SK-N-SH treated with all-trans-retinoic acid at 6 μM for 48 hours (cell line): ENCODE measurements around the gene RLN3.

Experiments
- ATAC-seq: fragments of 200-7000 bp; cut with Tn5 transposase; 3 replicates; pipeline ENCODE4 v1.9.1; 2020; ENCODE audit warnings: mild to moderate bottlenecking, moderate library complexity
- ARNTL ChIP-seq: fragments of 450-650 bp; formaldehyde crosslinking; IDR thresholded peaks from 2 replicates; pipeline ENCODE4 v1.5.0; 2020; ENCODE audit warnings: low read depth, mild to moderate bottlenecking, moderate library complexity, borderline replicate concordance
- BACH2 ChIP-seq: fragments of 250-450 bp; sonication (Bioruptor Pico); IDR thresholded peaks from 2 replicates; pipeline ENCODE4 v1.9.0; 2021; ENCODE audit warnings: mild to moderate bottlenecking, borderline replicate concordance
- CREB5 ChIP-seq: fragments of 250-450 bp; sonication (Bioruptor Pico); IDR thresholded peaks from 2 replicates; pipeline ENCODE4 v1.5.1; 2020; ENCODE audit warnings: low read depth, mild to moderate bottlenecking, moderate library complexity
- CSDC2 ChIP-seq: fragments of 250-450 bp; sonication (Bioruptor Pico); IDR thresholded peaks from 2 replicates; pipeline ENCODE4 v1.5.0; 2020; ENCODE audit warnings: mild to moderate bottlenecking, moderate library complexity
- CSRNP3 ChIP-seq: fragments of 250-450 bp; sonication (Bioruptor Pico); IDR thresholded peaks from 2 replicates; pipeline ENCODE4 v1.5.1; 2021; ENCODE audit warnings: mild to moderate bottlenecking, moderate library complexity
- ESRRG ChIP-seq: fragments of 250-450 bp; sonication (Bioruptor Pico); IDR thresholded peaks from 2 replicates; pipeline ENCODE4 v1.6.1; 2021; ENCODE audit warnings: mild to moderate bottlenecking
- ISL1 ChIP-seq: fragments of 250-450 bp; sonication (Bioruptor Pico); IDR thresholded peaks from 2 replicates; pipeline ENCODE4 v2.1.2; 2022; ENCODE audit warnings: mild to moderate bottlenecking, moderate library complexity
- OSR1 ChIP-seq: fragments of 250-450 bp; sonication (Bioruptor Pico); IDR thresholded peaks from 2 replicates; pipeline ENCODE4 v1.8.0; 2022; ENCODE audit warnings: moderate library complexity, mild to moderate bottlenecking, inconsistent platforms
- PATZ1 ChIP-seq: fragments of 250-450 bp; sonication (Bioruptor Pico); IDR thresholded peaks from 2 replicates; pipeline ENCODE4 v1.8.0; 2020; ENCODE audit warnings: mild to moderate bottlenecking, moderate library complexity, borderline replicate concordance
- POU6F1 ChIP-seq: fragments of 250-450 bp; sonication (Bioruptor Pico); IDR thresholded peaks from 2 replicates; pipeline ENCODE4 v1.8.0; 2021; ENCODE audit warnings: low read depth, mild to moderate bottlenecking, moderate library complexity, borderline replicate concordance
- RARB ChIP-seq: fragments of 250-450 bp; sonication (Bioruptor Pico); IDR thresholded peaks from 2 replicates; pipeline ENCODE4 v1.8.0; 2021; ENCODE audit warnings: mild to moderate bottlenecking, moderate library complexity
- SNAI2 ChIP-seq: fragments of 250-450 bp; sonication (Bioruptor Pico); IDR thresholded peaks from 2 replicates; pipeline ENCODE4 v1.5.0; 2020; ENCODE audit warnings: mild to moderate bottlenecking, moderate library complexity
- TOX ChIP-seq: fragments of 250-450 bp; sonication (Bioruptor Pico); IDR thresholded peaks from 2 replicates; pipeline ENCODE4 v1.8.0; 2021; ENCODE audit warnings: mild to moderate bottlenecking, moderate library complexity, borderline replicate concordance
- TSHZ2 ChIP-seq: fragments of 250-450 bp; sonication (Bioruptor Pico); IDR thresholded peaks from 2 replicates; pipeline ENCODE4 v1.5.0; 2020; ENCODE audit warnings: mild to moderate bottlenecking, moderate library complexity
- ZC3H10 ChIP-seq: fragments of 250-450 bp; sonication (Bioruptor Pico); IDR thresholded peaks from 2 replicates; pipeline ENCODE4 v1.5.1; 2021; ENCODE audit warnings: mild to moderate bottlenecking, moderate library complexity
- ZFP3 ChIP-seq: fragments of 250-450 bp; sonication (Bioruptor Pico); IDR thresholded peaks from 2 replicates; pipeline ENCODE4 v1.5.0; 2020; ENCODE audit warnings: mild to moderate bottlenecking, moderate library complexity
- ZNF565 ChIP-seq: fragments of 450-650 bp; formaldehyde crosslinking; conservative IDR thresholded peaks from 2 replicates; pipeline ENCODE4 v1.5.0; 2020; ENCODE audit warnings: low read depth, mild to moderate bottlenecking, moderate library complexity
- ZNF70 ChIP-seq: fragments of 450-650 bp; formaldehyde crosslinking; IDR thresholded peaks from 2 replicates; pipeline ENCODE4 v1.5.0; 2020; ENCODE audit warnings: mild to moderate bottlenecking, moderate library complexity
- ZNF8 ChIP-seq: fragments of 450-650 bp; formaldehyde crosslinking; IDR thresholded peaks from 2 replicates; pipeline ENCODE4 v1.5.0; 2020; ENCODE audit warnings: mild to moderate bottlenecking, moderate library complexity

The RLN3 gene

GRCh38 chr19:14063105-14063504, 35.2 kb downstream of the RLN3 start:
- no peak for TF ChIP-seq RARB (CRISPR knock-in tag)
- no peak for TF ChIP-seq ZC3H10 (CRISPR knock-in tag)
- TF ChIP-seq CREB5 (CRISPR knock-in tag): no peak
- no peak for TF ChIP-seq ZNF8 (CRISPR knock-in tag)
- TF ChIP-seq SNAI2 (CRISPR knock-in tag): no peak
- no peak for TF ChIP-seq PATZ1 (CRISPR knock-in tag)
- no peak for TF ChIP-seq ISL1 (CRISPR knock-in tag)
- no peak for TF ChIP-seq ZFP3
- no peak for ATAC-seq

GRCh38 chr19:14066134-14066533, 38.2 kb downstream of the RLN3 start:
- TF ChIP-seq TOX: no peak
- no peak for TF ChIP-seq CSDC2 (CRISPR knock-in tag)
- no peak for TF ChIP-seq ZC3H10 (CRISPR knock-in tag)
- TF ChIP-seq SNAI2 (CRISPR knock-in tag): no peak
- no peak for TF ChIP-seq CREB5 (CRISPR knock-in tag)
- TF ChIP-seq ARNTL: no peak
- TF ChIP-seq ZNF70: no peak
- TF ChIP-seq BACH2 (CRISPR knock-in tag): no peak
- no peak for TF ChIP-seq OSR1 (CRISPR knock-in tag)
- TF ChIP-seq ZNF8 (CRISPR knock-in tag): no peak
- TF ChIP-seq PATZ1 (CRISPR knock-in tag): no peak
- no peak for TF ChIP-seq ZNF565 (CRISPR knock-in tag)
- no peak for TF ChIP-seq ESRRG
- no peak for TF ChIP-seq RARB (CRISPR knock-in tag)
- TF ChIP-seq CSRNP3 (CRISPR knock-in tag): no peak
- TF ChIP-seq TSHZ2: no peak
- no peak for TF ChIP-seq POU6F1 (CRISPR knock-in tag)
- no peak for TF ChIP-seq ISL1 (CRISPR knock-in tag)
- ATAC-seq: no peak
